ENCODE data around the gene COL23A1.

Gene COL23A1

DNA sequence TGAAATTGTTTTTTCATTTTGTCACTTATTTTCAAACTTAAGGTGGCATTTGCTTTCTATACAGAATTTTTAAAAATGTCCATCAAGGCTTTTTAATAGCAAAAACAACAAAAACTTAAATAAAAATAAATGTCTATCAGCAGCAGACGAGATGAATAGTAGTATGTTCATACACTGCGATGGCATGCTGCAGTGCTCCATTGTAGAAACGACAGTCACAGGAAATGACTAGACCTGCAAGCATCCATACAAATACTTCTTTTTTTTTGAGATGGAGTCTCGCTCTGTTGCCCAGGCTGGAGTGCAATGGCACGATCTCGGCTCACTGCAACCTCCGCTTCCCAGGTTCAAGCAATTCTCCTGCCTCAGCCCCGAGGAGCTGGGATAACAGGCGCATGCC, 41.4 kb downstream of the COL23A1 start:
- no peaks in the 10 kb centered on the region for H3K9me3 ChIP-seq (ENCODE audit: control insufficient read depth, low read depth, low read length)
- H3K27me3 ChIP-seq (ENCODE audit: control insufficient read depth, insufficient read depth, low read length): no peaks in the 10 kb centered on the region
- H3K4me1 ChIP-seq (ENCODE audit: control insufficient read depth, low read depth, low read length): peaks cover 8% of the 10 kb centered on the region
- no peak overlapping the region for H3K9ac ChIP-seq (ENCODE audit: low read length)
- H3K36me3 ChIP-seq (ENCODE audit: control insufficient read depth, low read depth, low read length): no peaks in the 10 kb centered on the region
- no peak overlapping the region for H3K27ac ChIP-seq (ENCODE audit: low read length)
- H3K4me3 ChIP-seq (ENCODE audit: low read length): no peak overlapping the region

DNA sequence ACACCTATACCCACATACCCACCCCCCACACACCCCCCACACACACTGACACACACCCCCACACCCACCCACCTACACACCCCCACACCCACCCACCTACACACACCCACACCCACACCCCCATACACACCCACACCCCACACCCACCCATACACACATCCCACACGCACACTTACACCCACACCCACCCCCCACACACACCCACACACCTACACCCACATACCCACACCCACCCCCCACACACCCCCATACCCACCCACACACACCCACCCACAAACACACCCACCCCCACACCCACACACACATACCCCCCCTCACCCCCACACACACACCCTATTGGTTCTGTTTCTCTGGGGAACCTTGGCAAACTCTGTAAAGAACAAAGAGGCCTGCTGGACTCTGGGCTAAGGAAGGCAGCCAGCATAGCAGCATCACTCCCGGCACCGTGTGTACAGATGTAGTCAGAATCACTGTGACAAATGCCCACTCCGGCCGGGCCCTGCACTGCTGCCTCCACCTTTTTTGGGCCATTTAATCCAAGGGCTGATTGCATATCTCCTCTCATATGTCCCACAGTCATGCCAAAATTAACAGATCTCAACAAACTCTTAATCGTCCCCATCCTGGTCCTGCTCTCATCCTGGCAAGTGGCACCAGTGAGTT, 42.3 kb downstream of the COL23A1 start:
- Histone ChIP-seq H3K4me1 (ENCODE audit: control insufficient read depth, low read depth, low read length) (peaks cover 9% of the 10 kb centered on the region), H3K27me3 (ENCODE audit: control insufficient read depth, insufficient read depth, low read length) (no peaks in the 10 kb centered on the region), H3K27ac (ENCODE audit: low read length) (no peak overlapping the region), H3K9ac (ENCODE audit: low read length) (no peak overlapping the region), H3K4me3 (ENCODE audit: low read length) (no peak overlapping the region), H3K36me3 (ENCODE audit: control insufficient read depth, low read depth, low read length) (no peaks in the 10 kb centered on the region), H3K9me3 (ENCODE audit: control insufficient read depth, low read depth, low read length) (no peaks in the 10 kb centered on the region)

DNA sequence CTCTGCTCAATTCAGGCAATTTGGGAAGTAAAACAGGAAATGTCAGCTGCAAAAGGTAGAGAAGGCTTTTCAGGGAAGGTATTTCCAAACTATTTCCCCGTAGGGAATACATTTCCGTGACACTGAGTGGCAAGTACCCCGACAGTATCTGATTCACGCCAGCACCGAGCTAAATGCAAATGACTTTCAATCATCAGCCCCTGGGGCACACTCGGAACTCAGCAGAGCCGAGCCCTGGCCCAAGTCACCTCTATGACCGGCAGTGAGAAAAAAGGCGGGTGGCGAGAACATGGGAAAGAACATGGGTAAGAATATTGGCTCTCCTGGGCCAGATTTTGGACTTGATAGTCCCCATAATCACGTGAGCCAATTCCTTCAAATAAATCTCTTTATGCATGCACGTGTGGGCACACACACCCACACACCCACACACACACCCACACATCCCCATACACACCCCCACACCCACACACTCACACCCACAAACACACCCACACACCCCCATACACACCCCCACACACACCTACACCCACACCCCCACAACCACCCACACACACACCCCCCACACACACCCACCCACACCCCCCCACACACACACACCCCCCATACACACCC, 43.0 kb downstream of the COL23A1 start:
- Histone ChIP-seq H3K4me1 (ENCODE audit: control insufficient read depth, low read depth, low read length) (peaks cover 16% of the 10 kb centered on the region), H3K4me3 (ENCODE audit: low read length) (no peak overlapping the region), H3K36me3 (ENCODE audit: control insufficient read depth, low read depth, low read length) (no peaks in the 10 kb centered on the region), H3K9me3 (ENCODE audit: control insufficient read depth, low read depth, low read length) (no peaks in the 10 kb centered on the region), H3K9ac (ENCODE audit: low read length) (no peak overlapping the region), H3K27me3 (ENCODE audit: control insufficient read depth, insufficient read depth, low read length) (no peaks in the 10 kb centered on the region), H3K27ac (ENCODE audit: low read length) (no peak overlapping the region)

DNA sequence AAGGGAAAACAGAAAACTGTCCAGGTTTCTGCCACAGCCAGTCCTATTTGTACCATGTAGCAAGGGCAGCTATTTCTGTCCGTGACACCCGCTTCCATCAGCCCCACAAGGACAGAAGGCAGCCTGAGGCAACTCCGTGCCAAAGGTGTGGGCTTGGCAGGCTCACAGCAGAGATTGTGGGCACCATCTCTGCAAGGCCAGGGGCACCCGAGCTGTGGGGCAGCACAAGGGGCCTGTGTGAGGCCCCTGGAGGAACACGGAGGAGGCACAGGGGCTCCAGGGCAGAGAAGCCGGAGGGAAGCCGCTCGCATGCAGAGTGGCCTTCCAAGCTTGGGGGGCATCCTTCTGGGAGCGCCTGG, 43.5 kb downstream of the COL23A1 start:
- no peaks in the 10 kb centered on the region for H3K36me3 ChIP-seq (ENCODE audit: control insufficient read depth, low read depth, low read length)
- no peak overlapping the region for H3K4me3 ChIP-seq (ENCODE audit: low read length)
- H3K9me3 ChIP-seq (ENCODE audit: control insufficient read depth, low read depth, low read length): no peaks in the 10 kb centered on the region
- no peak overlapping the region for H3K27ac ChIP-seq (ENCODE audit: low read length)
- peaks cover 16% of the 10 kb centered on the region for H3K4me1 ChIP-seq (ENCODE audit: control insufficient read depth, low read depth, low read length)
- no peak overlapping the region for H3K9ac ChIP-seq (ENCODE audit: low read length)
- no peaks in the 10 kb centered on the region for H3K27me3 ChIP-seq (ENCODE audit: control insufficient read depth, insufficient read depth, low read length)

DNA sequence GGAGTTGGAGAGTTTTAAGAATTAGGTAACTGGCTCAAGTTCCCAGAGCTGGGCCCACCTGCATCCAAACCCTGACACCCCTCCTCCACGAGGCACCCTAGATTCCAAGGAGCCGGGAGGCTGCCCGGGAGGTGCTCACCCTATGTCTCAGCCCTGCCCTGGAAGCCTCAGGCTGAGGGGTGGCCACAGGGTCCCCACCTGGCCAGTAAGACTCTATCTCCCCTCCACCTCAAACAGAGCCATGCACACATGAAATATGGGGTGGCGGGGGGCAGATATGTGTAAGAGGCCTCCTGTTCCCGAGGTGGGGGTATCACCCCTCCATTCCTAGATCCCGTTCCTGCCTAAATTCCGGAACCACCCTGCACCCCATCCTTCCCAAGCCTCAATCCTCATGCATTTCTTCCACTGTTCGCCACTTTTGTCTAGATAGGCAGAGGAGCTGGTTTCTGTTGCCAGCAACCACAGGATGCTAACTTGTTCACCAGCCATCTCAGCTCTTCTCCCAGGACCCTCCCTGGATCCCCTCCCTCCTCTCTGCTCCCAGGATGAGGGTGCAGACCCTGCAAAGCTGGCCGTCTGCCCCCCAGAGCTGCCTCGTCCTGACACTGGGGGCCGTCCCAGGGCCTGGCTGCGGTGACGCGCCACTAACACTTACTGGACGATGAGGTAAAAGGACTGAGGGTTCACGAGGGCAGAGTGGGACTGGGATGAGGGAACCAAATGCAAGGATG, 44.1 kb downstream of the COL23A1 start:
- Histone ChIP-seq H3K27me3 (ENCODE audit: control insufficient read depth, insufficient read depth, low read length) (no peaks in the 10 kb centered on the region), H3K9ac (ENCODE audit: low read length) (no peak overlapping the region), H3K4me3 (ENCODE audit: low read length) (no peak overlapping the region), H3K36me3 (ENCODE audit: control insufficient read depth, low read depth, low read length) (no peaks in the 10 kb centered on the region), H3K27ac (ENCODE audit: low read length) (no peak overlapping the region), H3K4me1 (ENCODE audit: control insufficient read depth, low read depth, low read length) (peaks cover 16% of the 10 kb centered on the region), H3K9me3 (ENCODE audit: control insufficient read depth, low read depth, low read length) (no peaks in the 10 kb centered on the region)

DNA sequence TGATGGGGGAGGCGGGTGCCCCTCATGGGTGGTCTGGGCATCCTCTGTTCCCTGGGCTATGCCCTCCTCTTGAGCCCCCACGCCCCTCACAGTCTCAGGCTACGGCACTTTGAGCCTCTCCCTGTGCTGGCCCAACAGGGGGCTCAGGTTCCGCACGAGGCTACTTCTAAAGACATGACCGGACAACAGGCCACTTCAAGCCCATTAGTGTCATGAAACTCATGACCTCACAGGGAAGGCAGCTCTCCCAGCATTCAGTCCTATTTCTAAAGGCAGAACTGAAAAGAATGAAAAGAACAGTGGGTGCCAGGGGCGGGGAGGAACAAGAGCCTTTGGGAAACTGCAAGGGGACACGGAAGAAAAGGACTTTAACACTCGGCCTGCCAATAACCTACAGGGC, 45.0 kb downstream of the COL23A1 start:
- Histone ChIP-seq H3K4me1 (ENCODE audit: control insufficient read depth, low read depth, low read length) (peaks cover 16% of the 10 kb centered on the region), H3K36me3 (ENCODE audit: control insufficient read depth, low read depth, low read length) (no peaks in the 10 kb centered on the region), H3K27me3 (ENCODE audit: control insufficient read depth, insufficient read depth, low read length) (no peaks in the 10 kb centered on the region), H3K4me3 (ENCODE audit: low read length) (no peak overlapping the region), H3K9me3 (ENCODE audit: control insufficient read depth, low read depth, low read length) (no peaks in the 10 kb centered on the region), H3K27ac (ENCODE audit: low read length) (no peak overlapping the region), H3K9ac (ENCODE audit: low read length) (no peak overlapping the region)

DNA sequence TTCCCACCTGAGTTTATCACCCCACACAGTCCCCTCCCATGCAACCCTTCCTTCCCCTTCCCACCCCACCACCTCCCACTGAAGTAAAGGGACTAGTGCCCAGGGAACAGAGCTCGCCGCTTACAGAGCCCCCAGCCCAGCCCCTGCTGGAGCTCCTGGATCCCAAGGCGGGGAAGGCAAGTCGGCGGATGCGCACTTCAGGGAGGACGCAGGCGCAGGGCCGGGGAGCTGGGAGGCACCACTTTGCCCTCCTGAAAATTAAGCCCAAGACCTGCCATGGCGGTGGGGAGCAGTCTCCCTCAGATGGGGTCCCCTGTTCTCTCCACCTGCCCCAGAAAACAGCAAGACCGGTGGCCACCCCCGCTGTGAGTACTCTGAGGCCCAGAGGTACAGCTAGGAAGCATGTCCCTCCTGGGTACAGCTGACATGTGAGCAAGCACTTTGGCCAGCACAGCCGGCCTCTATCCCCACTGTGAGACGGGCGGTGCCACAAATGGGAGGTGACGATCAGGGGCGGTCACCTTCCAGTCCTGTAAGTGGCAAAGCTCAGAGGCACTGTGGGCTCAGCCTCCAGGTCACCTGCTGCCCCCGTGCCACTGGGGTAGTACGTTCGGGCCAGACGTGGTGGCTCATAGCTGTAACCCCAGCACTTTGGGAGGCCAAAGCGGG, 45.9 kb downstream of the COL23A1 start:
- Histone ChIP-seq H3K36me3 (ENCODE audit: control insufficient read depth, low read depth, low read length) (no peaks in the 10 kb centered on the region), H3K4me1 (ENCODE audit: control insufficient read depth, low read depth, low read length) (peaks cover 16% of the 10 kb centered on the region), H3K27ac (ENCODE audit: low read length) (no peak overlapping the region), H3K4me3 (ENCODE audit: low read length) (no peak overlapping the region), H3K9me3 (ENCODE audit: control insufficient read depth, low read depth, low read length) (no peaks in the 10 kb centered on the region), H3K27me3 (ENCODE audit: control insufficient read depth, insufficient read depth, low read length) (no peaks in the 10 kb centered on the region), H3K9ac (ENCODE audit: low read length) (no peak overlapping the region)

DNA sequence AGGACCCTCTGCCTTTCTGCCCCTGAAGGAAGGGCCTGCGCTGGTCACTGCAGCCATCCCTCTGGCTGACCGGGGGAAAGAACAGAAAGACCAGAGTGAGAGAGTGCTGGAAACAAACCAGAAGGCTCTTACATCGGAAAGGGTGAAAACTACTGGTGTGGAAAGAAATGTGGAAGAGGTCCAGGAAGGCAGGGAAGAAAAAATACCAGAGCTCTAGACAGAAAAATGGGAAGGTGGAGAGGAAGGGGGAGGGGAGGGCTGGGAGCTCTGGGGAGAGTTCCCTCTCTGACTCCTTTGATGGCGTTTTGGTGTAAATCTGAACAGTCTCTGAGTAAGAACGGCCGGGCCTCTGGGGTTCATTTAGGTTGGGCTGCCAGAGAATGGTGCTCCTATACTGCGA, 47.7 kb downstream of the COL23A1 start:
- Histone ChIP-seq H3K27me3 (ENCODE audit: control insufficient read depth, insufficient read depth, low read length) (no peaks in the 10 kb centered on the region), H3K4me1 (ENCODE audit: control insufficient read depth, low read depth, low read length) (peaks cover 16% of the 10 kb centered on the region), H3K27ac (ENCODE audit: low read length) (no peak overlapping the region), H3K36me3 (ENCODE audit: control insufficient read depth, low read depth, low read length) (no peaks in the 10 kb centered on the region), H3K4me3 (ENCODE audit: low read length) (no peak overlapping the region), H3K9ac (ENCODE audit: low read length) (no peak overlapping the region), H3K9me3 (ENCODE audit: control insufficient read depth, low read depth, low read length) (no peaks in the 10 kb centered on the region)

DNA sequence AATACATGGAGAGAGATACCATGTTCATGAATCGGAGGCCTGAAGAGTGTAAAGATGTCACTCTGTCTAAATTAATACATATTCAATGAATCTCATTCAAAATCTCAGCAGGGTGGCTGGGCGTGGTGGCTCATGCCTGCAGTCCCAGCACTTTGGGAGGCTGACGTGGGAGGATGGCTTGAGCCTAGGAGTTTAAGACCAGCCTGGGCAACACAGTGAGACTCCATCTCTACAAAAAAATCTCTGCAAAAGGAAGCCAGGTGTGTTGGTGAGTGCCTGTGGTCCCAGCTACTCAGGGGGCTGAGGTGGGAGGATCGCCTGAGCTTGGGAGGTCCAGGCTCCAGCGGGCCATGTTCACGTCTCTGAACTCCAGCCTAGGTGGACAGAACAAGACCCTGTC, 49.7 kb downstream of the COL23A1 start:
- Histone ChIP-seq H3K4me3 (ENCODE audit: low read length) (no peak overlapping the region), H3K27ac (ENCODE audit: low read length) (no peak overlapping the region), H3K27me3 (ENCODE audit: control insufficient read depth, insufficient read depth, low read length) (no peaks in the 10 kb centered on the region), H3K4me1 (ENCODE audit: control insufficient read depth, low read depth, low read length) (peaks cover 8% of the 10 kb centered on the region), H3K9me3 (ENCODE audit: control insufficient read depth, low read depth, low read length) (no peaks in the 10 kb centered on the region), H3K9ac (ENCODE audit: low read length) (no peak overlapping the region), H3K36me3 (ENCODE audit: control insufficient read depth, low read depth, low read length) (no peaks in the 10 kb centered on the region)

DNA sequence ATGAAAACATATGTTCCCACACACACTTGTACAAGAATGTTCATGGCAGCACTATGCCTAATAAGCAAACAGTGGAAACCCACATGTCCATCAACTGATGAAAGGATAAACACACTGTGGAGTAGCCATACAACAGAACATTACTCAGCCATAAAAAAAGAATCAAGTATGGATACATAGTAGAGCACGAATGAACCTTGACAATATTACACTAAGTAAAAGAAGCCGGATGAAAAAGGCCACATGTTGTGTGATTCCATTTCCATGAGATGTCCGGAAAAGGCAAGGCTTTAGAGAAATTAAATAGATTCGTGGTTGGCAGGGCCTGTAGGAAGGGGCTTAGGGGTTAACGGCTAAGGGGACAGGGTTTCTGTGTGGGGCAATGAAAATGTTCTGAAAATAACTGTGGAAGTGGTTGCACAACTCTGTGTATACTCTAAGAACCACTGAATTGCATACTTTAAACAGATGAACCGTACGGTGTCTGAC, 51.4 kb downstream of the COL23A1 start:
- H3K4me1 ChIP-seq (ENCODE audit: control insufficient read depth, low read depth, low read length): peaks cover 8% of the 10 kb centered on the region

DNA sequence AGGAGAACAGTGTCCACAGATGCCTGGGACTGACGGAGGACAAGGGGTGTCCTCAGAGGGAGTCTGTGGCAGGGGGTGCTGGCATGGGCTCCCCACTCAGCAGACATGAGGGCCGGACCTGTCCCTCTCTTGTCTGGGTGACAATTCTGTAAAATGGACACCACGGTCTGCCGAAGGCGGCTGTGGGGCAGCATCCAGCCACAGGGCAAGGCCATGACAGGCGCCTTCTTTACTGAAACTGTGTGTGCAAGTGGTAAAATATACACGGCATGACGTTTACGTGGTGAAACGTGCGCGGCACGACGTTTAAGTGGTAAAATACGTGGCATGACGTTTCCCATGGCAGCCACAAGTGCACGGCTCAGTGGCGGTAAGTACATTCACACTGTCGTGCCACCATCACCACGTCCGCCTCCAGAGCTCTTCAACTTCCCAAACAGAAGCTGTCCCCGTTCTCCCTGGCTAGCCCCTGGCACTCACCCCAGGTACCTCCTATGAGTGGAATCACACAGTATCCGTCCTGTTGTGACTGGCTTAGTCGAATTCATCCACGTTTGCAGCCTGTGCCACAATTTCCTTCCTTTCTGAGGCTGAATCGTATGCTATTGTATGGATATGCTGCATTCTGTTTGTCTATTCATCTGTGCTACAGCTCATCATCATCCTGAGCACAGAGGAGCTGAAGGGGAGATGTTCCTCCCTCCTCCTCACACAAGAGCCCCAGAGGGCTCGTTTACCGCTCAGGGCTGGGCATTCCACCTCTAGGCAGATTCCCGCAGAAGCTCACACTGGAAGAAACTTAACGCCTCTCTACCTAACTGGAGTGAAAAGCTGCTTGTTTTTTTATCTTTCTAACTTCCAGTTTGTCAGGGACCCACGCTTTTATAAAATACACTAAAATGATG, 52.5 kb downstream of the COL23A1 start:
- peaks cover 6% of the 10 kb centered on the region for H3K4me1 ChIP-seq (ENCODE audit: control insufficient read depth, low read depth, low read length)
- no peak overlapping the region for H3K27ac ChIP-seq (ENCODE audit: low read length)
- H3K4me3 ChIP-seq (ENCODE audit: low read length): no peak overlapping the region
- no peaks in the 10 kb centered on the region for H3K27me3 ChIP-seq (ENCODE audit: control insufficient read depth, insufficient read depth, low read length)
- H3K36me3 ChIP-seq (ENCODE audit: control insufficient read depth, low read depth, low read length): no peaks in the 10 kb centered on the region
- H3K9ac ChIP-seq (ENCODE audit: low read length): no peak overlapping the region
- H3K9me3 ChIP-seq (ENCODE audit: control insufficient read depth, low read depth, low read length): no peaks in the 10 kb centered on the region

More for the DNA sequence above, 51.4 kb downstream of the COL23A1 start:
- Histone ChIP-seq H3K27ac (ENCODE audit: low read length) (no peak overlapping the region), H3K27me3 (ENCODE audit: control insufficient read depth, insufficient read depth, low read length) (no peaks in the 10 kb centered on the region), H3K36me3 (ENCODE audit: control insufficient read depth, low read depth, low read length) (no peaks in the 10 kb centered on the region), H3K4me3 (ENCODE audit: low read length) (no peak overlapping the region), H3K9me3 (ENCODE audit: control insufficient read depth, low read depth, low read length) (no peaks in the 10 kb centered on the region), H3K9ac (ENCODE audit: low read length) (no peak overlapping the region)
